ENCODE results near the gene RPLP2.

GRCh38 chr11:823441-824291, 13.9 kb downstream of the RPLP2 start:
- no peak for TF ChIP-seq CTCF (IDR thresholded peaks at IDR 0.05)
- TF ChIP-seq POLR2A (IDR thresholded peaks at IDR 0.05), result no peak
- TF ChIP-seq POLR2AphosphoS5 (IDR thresholded peaks at IDR 0.05), result no peak
